GM21717 (cell line): Measurements from ENCODE around the gene KCNJ11.
A peak's percentile ranks its signal among the peaks of the same experiment; 100 is the strongest.
"Not testable (repeated sequence)": the region's sequence is repeated elsewhere in the genome, so short reads cannot be mapped to it uniquely, and the experiment has no call there.

Experiments used
- ATAC-seq: cut with Tn5 transposase; IDR thresholded peaks from one replicate; pipeline ENCODE4 v1.9.1; 2021; ENCODE audit warnings: mild to moderate bottlenecking, moderate library complexity; ENCODE audit not compliant: unreplicated experiment

The KCNJ11 gene

GRCh38 chr11:17388609-17389210, at the start of gene KCNJ11:
TSS of gene KCNJ11 (minus strand) at chr11:17388659. CDS start at chr11:17388091, 568 bp downstream.
- ATAC-seq = peak; percentile 40

- no peak for ATAC-seq
Observed at GRCh38 chr11:17437366-17437765, 48.9 kb upstream of the KCNJ11 start.

- ATAC-seq = no peak
Observed at GRCh38 chr11:17434108-17434507, 45.6 kb upstream of the KCNJ11 start.

- ATAC-seq = no peak
Observed at GRCh38 chr11:17432002-17432401, 43.5 kb upstream of the KCNJ11 start.

- ATAC-seq = no peak
Observed at GRCh38 chr11:17431139-17431538, 42.7 kb upstream of the KCNJ11 start.

GRCh38 chr11:17430616-17431015, 42.2 kb upstream of the KCNJ11 start:
- no peak for ATAC-seq

- ATAC-seq = no peak
Observed at GRCh38 chr11:17428925-17429324, 40.5 kb upstream of the KCNJ11 start.

- ATAC-seq = no peak
Observed at GRCh38 chr11:17428261-17428660, 39.8 kb upstream of the KCNJ11 start.

- ATAC-seq = not testable (repeated sequence)
Observed at GRCh38 chr11:17426233-17426632, 37.8 kb upstream of the KCNJ11 start.

- ATAC-seq = no peak
Observed at GRCh38 chr11:17423533-17424310, 35.3 kb upstream of the KCNJ11 start.

- no peak for ATAC-seq
Observed at GRCh38 chr11:17421781-17422180, 33.3 kb upstream of the KCNJ11 start.

- ATAC-seq = no peak
Observed at GRCh38 chr11:17418444-17419081, 30.1 kb upstream of the KCNJ11 start.

- no peak for ATAC-seq
Observed at GRCh38 chr11:17416492-17416891, 28.0 kb upstream of the KCNJ11 start.

GRCh38 chr11:17415523-17416104, 27.2 kb upstream of the KCNJ11 start:
- ATAC-seq = no peak

GRCh38 chr11:17414992-17415391, 26.5 kb upstream of the KCNJ11 start:
- no peak for ATAC-seq

GRCh38 chr11:17414317-17414737, 25.9 kb upstream of the KCNJ11 start:
- no peak for ATAC-seq

- ATAC-seq = no peak
Observed at GRCh38 chr11:17413414-17414316, 25.2 kb upstream of the KCNJ11 start.

- ATAC-seq = no peak
Observed at GRCh38 chr11:17412488-17413180, 24.2 kb upstream of the KCNJ11 start.

- no peak for ATAC-seq
Observed at GRCh38 chr11:17411418-17411817, 23.0 kb upstream of the KCNJ11 start.
